IPS-NIHi11 (cell line): ENCODE results near the gene CDC5L.

Source experiments
- DNase-seq: peaks from one replicate; pipeline ENCODE4 v3.0.0; 2012; ENCODE audit warnings: mixed read lengths, low spot score

Gene CDC5L

GRCh38 chr6:44499609-44500008 is 112.1 kb downstream of the CDC5L start:
- no peak for DNase-seq
